Activated CD8-positive, alpha-beta memory T cell treated with anti-CD3 and anti-CD28 coated beads for 48 hours (primary cell): Measurements from ENCODE around the gene TMEM72.
A peak's percentile ranks its signal among the peaks of the same experiment; 100 is the strongest.

ENCODE experiments used
- DNase-seq, 3 experiments: peaks; one replicate each; pipeline ENCODE4 v3.0.0-alpha.2; 2020; ENCODE audit warnings: low read depth in 2 of 3, low spot score in 2 of 3

TMEM72 gene

GRCh38 chr10:44954042-44954441 is 42.9 kb downstream of the TMEM72 start:
- no peak for DNase-seq

DNA sequence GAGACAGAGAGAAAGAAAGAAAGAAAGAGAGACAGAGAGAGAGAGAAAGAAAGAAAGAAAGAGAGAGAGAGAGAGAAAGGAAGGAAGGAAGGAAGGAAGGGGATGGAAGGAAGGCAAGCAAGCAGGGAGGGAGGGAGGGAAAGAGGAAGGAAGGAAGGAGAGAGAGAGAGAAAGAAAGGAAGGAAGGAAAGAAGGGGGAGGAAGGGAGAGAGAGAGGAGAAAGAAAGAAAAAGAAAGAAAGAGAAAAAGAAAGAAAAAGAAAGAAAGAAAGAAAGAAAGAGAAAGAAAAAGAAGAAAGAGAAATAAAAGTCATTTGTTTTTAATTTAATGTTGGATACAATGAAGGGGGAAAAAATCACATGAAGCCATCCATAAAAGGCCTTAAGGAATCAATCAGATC is 43.8 kb downstream of the TMEM72 start:
- DNase-seq, result no peak

DNA sequence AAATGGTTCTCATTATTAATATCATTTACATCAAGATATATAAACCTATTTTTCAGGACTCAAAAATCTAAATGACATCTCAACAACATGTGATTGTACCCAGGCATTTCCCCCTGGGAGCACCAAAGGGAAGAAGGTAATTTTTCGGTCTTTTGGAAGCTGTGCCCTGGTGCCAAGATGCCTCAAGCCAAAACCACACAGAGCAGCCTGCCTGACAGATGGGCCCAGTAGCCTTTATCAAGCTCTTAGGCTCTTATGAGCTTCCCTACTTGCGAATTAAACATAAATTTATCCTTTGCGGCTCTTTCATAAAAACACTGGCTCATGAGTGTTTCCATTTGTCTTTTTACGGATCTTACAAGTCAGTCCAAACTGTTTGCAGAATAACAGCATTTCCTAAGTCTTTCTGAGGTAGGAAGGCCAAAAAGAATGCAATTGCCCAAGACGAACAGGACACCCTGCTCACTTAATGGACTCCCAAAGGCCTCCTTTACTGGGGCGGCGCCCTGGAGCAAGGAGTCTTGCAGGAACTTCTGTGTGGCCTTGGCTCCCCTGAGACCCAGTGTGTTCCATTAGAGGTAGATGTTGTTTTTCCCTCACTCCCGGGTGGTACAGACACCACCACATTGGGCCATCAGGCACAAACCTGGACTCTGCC is 44.4 kb downstream of the TMEM72 start:
- DNase-seq, result no peak

DNA sequence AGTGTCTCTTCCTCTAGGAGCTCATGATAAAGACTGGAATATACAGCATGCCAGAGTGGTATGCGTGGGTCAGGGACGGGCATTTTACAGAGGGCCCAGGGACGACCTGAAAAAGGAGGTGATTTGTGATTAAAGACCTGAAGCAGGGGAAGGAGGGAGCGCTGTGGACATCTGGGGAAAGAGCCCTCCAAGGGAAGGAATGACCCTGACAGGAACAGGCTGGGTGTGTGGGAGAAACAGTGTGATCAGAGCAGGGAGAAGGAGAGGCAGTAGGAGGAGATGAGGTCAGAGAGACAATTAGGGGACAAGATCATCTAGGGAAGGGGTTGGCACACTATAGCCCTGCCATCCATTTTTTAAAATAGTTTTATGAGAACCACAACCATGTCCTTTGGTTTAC is 45.1 kb downstream of the TMEM72 start:
- DNase-seq, result no peak

- DNase-seq, result no peak
Measured at GRCh38 chr10:44956717-44957706, 45.9 kb downstream of the TMEM72 start.

DNA sequence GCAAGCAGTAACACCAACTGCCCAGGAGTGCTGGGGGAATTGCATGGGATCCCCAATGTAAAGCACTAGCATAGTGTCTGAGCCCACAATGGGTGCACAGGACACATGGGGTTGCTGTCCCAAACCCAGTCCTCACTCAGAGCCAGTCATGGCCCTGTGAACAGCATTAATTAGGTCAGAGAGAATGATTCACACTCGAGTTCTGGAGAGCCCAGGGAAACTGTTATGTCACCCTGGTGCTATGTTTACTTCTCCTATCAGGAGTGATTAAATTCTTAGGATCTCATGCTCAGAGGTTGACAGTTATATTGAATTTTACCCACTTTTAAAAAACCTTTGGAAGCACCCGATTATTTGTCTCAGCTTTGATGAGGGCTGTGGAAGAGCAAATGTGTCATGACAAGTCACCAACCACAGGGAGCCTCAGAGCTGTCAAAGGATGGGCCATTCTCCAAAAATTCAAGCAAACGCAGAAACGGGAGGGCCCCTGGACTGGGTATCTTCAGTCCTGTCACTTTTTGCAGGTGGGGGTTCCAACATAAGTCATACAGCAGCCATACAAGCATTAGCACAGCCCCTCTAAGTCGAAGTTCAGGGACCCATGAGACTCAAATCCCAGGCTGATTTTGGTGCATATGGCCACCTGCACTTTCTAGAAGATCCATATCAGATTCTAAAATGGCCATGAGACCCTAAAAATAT is 47.2 kb downstream of the TMEM72 start:
- DNase-seq, result no peak

DNA sequence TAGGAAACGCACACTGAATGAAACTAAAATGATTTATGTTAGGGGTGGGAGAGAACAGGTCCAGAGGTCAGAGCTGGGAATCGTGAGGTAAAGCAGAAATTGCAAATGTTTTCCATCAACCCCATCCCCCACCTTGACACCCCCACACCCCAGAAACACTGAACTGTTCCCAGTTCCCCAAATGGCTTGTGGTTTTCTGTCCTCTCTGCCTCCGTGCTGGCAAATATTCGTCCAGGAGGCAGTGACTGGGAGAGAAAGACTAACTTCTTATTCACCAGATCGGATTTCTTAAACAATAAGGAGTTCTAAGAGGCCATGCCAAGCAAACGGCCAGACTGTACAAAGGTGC is 47.7 kb downstream of the TMEM72 start:
- DNase-seq, result no peak

GRCh38 chr10:44959247-44960087 is 48.3 kb downstream of the TMEM72 start, which contains the start of gene RASSF4:
TSS of gene RASSF4 (plus strand) at chr10:44959802. CDS start at chr10:44970203, 10,401 bp downstream.
- peak; percentile 77 to 81 (median 78) for DNase-seq

GRCh38 chr10:44960088-44960460 is 48.9 kb downstream of the TMEM72 start:
- no peak for DNase-seq

GRCh38 chr10:44960482-44961229 is 49.5 kb downstream of the TMEM72 start:
- no peak for DNase-seq

GRCh38 chr10:44961230-44961571 is 50.1 kb downstream of the TMEM72 start:
- no peak for DNase-seq

GRCh38 chr10:44961931-44962750 is 51.0 kb downstream of the TMEM72 start:
- DNase-seq, result no peak

- no peak for DNase-seq
Measured at GRCh38 chr10:44962870-44963738, 52.0 kb downstream of the TMEM72 start.

GRCh38 chr10:44963772-44964633 is 52.9 kb downstream of the TMEM72 start:
- DNase-seq, result no peak

GRCh38 chr10:44965104-44965503 is 54.0 kb downstream of the TMEM72 start:
- DNase-seq, result no peak

DNA sequence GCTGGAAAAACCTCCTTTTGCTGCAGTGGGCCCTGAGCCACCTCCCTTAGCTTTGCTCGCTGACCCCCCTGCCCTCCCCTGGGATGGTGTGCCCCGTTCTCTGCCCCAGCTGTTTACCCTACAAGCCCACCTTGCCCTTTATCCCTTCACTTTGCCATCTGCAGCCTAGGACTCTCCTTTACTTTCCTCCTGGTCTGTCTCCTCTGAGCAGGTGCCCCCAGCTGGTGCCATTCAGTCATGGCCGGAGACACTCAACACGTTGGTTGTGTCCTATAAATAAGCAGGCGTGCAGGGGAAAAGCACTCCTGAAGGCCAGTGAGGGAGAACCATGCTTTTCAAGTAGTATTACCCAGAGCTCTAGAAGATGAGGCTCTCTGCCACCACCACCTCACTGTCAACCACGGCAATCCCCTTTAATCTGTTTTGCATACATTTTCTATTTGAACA is 54.5 kb downstream of the TMEM72 start:
- no peak for DNase-seq

DNA sequence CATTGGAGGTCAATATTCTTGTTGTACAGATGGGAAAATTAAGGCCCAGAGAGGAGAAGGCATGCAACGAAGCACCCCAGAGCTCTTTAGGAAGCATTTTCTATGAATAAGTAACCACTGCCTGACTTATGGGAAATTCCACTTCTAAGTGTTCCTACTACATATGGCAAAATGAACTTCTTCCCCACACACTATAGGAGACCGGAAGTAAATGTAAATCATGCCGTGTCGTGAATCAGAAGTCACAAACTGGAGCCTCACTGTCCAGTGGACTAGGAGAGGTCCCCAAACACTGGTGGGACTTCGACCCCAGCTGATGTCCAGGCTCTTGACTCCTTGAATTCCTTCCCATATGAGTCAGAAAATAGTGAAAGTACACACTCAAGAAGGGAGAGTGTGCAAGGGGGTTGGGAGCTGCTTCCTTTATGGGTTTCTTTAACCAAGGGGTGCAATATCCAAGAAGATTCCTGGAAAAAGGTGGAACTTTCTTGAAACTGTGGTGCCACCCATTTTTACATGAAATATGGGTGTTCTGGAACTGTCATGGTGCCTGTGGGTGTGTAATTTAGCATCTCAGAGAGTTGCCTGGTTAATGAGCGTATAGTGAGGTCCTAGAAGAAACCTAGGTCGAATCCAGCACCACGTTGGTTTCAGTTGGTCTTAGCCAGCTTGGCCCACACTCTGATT is 55.1 kb downstream of the TMEM72 start:
- DNase-seq, result no peak
